ENCODE results near the gene KTN1.

KTN1 gene

GRCh38 chr14:55579724-55580469, at the start of gene KTN1:
Gene KTN1, plus strand, starts transcription at chr14:55580207. Its CDS starts 31,842 bp downstream, at chr14:55612049.
- DNase-seq: peak; percentile 86

- no peak for DNase-seq
Observed at GRCh38 chr14:55530464-55530863, 49.5 kb upstream of the KTN1 start.

- DNase-seq: no peak
Observed at GRCh38 chr14:55532645-55533344, 47.2 kb upstream of the KTN1 start.

GRCh38 chr14:55533960-55534359, 46.0 kb upstream of the KTN1 start:
- no peak for DNase-seq

- DNase-seq: no peak
Observed at GRCh38 chr14:55535516-55536203, 44.3 kb upstream of the KTN1 start.

GRCh38 chr14:55536204-55536708, 43.8 kb upstream of the KTN1 start:
- DNase-seq: no peak

- no peak for DNase-seq
Observed at GRCh38 chr14:55537782-55538181, 42.2 kb upstream of the KTN1 start.

- no peak for DNase-seq
Observed at GRCh38 chr14:55539975-55540374, 40.0 kb upstream of the KTN1 start.

GRCh38 chr14:55540847-55541773, 38.9 kb upstream of the KTN1 start:
- DNase-seq: no peak

- no peak for DNase-seq
Observed at GRCh38 chr14:55545779-55546178, 34.2 kb upstream of the KTN1 start.

GRCh38 chr14:55546212-55546874, 33.7 kb upstream of the KTN1 start:
- no peak for DNase-seq

GRCh38 chr14:55547650-55548315, 32.2 kb upstream of the KTN1 start:
- DNase-seq: no peak

GRCh38 chr14:55553791-55554190, 26.2 kb upstream of the KTN1 start:
- DNase-seq: no peak

- DNase-seq: no peak
Observed at GRCh38 chr14:55556929-55557623, 22.9 kb upstream of the KTN1 start.

- no peak for DNase-seq
Observed at GRCh38 chr14:55562135-55562534, 17.9 kb upstream of the KTN1 start.

GRCh38 chr14:55568618-55569017, 11.4 kb upstream of the KTN1 start:
- no peak for DNase-seq

GRCh38 chr14:55571125-55571889, 8.7 kb upstream of the KTN1 start:
- DNase-seq: no peak

GRCh38 chr14:55572578-55572977, 7.4 kb upstream of the KTN1 start:
- no peak for DNase-seq

GRCh38 chr14:55574988-55575387, 5.0 kb upstream of the KTN1 start:
- no peak for DNase-seq

- no peak for DNase-seq
Observed at GRCh38 chr14:55577229-55577628, 2.8 kb upstream of the KTN1 start.
